HG03045 (cell line): ENCODE measurements around the gene NUDCD3.
"Not testable (repeated sequence)": the region's sequence is repeated elsewhere in the genome, so short reads cannot be mapped to it uniquely, and the experiment has no call there.

Experiments used
- ATAC-seq: cut with Tn5 transposase; IDR thresholded peaks from one replicate; pipeline ENCODE4 v1.9.1; 2021; ENCODE audit warnings: mild to moderate bottlenecking, moderate library complexity; ENCODE audit not compliant: unreplicated experiment

NUDCD3 gene

GRCh38 chr7:44518761-44519160, 28.3 kb upstream of the NUDCD3 start:
- ATAC-seq = no peak

- ATAC-seq = no peak
Measured at GRCh38 chr7:44517175-44517574, 26.7 kb upstream of the NUDCD3 start.

GRCh38 chr7:44515590-44516268, 25.3 kb upstream of the NUDCD3 start:
- no peak for ATAC-seq

- ATAC-seq = no peak
Measured at GRCh38 chr7:44512736-44513135, 22.3 kb upstream of the NUDCD3 start.

GRCh38 chr7:44511863-44512468, 21.5 kb upstream of the NUDCD3 start:
- ATAC-seq = no peak

- ATAC-seq = no peak
Measured at GRCh38 chr7:44511236-44511635, 20.8 kb upstream of the NUDCD3 start.

GRCh38 chr7:44508328-44509030, 18.0 kb upstream of the NUDCD3 start:
- ATAC-seq = no peak

- not testable (repeated sequence) for ATAC-seq
Measured at GRCh38 chr7:44506592-44507288, 16.3 kb upstream of the NUDCD3 start.

GRCh38 chr7:44505595-44505994, 15.1 kb upstream of the NUDCD3 start:
- no peak for ATAC-seq

GRCh38 chr7:44498230-44498954, 7.9 kb upstream of the NUDCD3 start:
- no peak for ATAC-seq

- ATAC-seq = no peak
Measured at GRCh38 chr7:44497155-44498027, 6.9 kb upstream of the NUDCD3 start.

- ATAC-seq = no peak
Measured at GRCh38 chr7:44496385-44496784, 5.9 kb upstream of the NUDCD3 start.

GRCh38 chr7:44494960-44495359, 4.5 kb upstream of the NUDCD3 start:
- ATAC-seq = no peak

- no peak for ATAC-seq
Measured at GRCh38 chr7:44491229-44491628, 771 bp upstream of the NUDCD3 start.

GRCh38 chr7:44489955-44490350, 505 bp downstream of the NUDCD3 start:
- ATAC-seq = peak; percentile 20

- ATAC-seq = no peak
Measured at GRCh38 chr7:44488955-44489354, 1.5 kb downstream of the NUDCD3 start.

GRCh38 chr7:44486693-44487092, 3.8 kb downstream of the NUDCD3 start:
- no peak for ATAC-seq

GRCh38 chr7:44486001-44486400, 4.5 kb downstream of the NUDCD3 start:
- ATAC-seq = no peak

- ATAC-seq = no peak
Measured at GRCh38 chr7:44484482-44485313, 5.8 kb downstream of the NUDCD3 start.
